ENCODE data around the gene CTBP2. TPM values are rescaled to one million over a fixed set of nuclear protein-coding genes. Genes with fewer than 3 reads are reported as not detected.

CTBP2 gene
- total and polyA plus RNA-seq, 11 donors: 10.1 to 45.5 (median 29.1) TPM

GRCh38 chr10:125087191-125087896 lies 73.0 kb downstream of the CTBP2 start:
- Histone ChIP-seq H3K27ac (no peak overlapping the region), H3K27me3 (no peaks in the 10 kb centered on the region), H3K4me3 (no peak overlapping the region), H3K4me1 (peaks cover 3 to 72% (median 48%) of the 10 kb centered on the region in 12 donors), H3K36me3 (peaks cover 0 to 20% (median 10%) of the 10 kb centered on the region in 9 donors), H3K9me3 (no peaks in the 10 kb centered on the region)
- intact Hi-C loops (cut with DNase I): loop anchor here in 1 of 10 donors (10.0 kb wide), 1 partner anchor 47 kb away; no protein-coding TSS in a partner anchor
- no peak for DNase-seq
- TF ChIP-seq POLR2A (IDR thresholded peaks at IDR 0.05): no peak
- no peak for TF ChIP-seq CTCF (IDR thresholded peaks at IDR 0.05)
- WGBS, 4 donors: 93 to 96% (median 94%) methylated on average over 14 of the region's 14 CpGs
- no peak for ATAC-seq

- TF ChIP-seq CTCF (IDR thresholded peaks at IDR 0.05): no peak
- TF ChIP-seq POLR2A (IDR thresholded peaks at IDR 0.05): no peak
- Histone ChIP-seq H3K27ac (no peak overlapping the region), H3K4me3 (no peak overlapping the region), H3K27me3 (no peaks in the 10 kb centered on the region), H3K4me1 (peaks cover 3 to 72% (median 50%) of the 10 kb centered on the region in 12 donors), H3K9me3 (no peaks in the 10 kb centered on the region), H3K36me3 (peaks cover 0 to 20% (median 10%) of the 10 kb centered on the region in 9 donors)
- DNase-seq (no peak), ATAC-seq (no peak)
- intact Hi-C loops (cut with DNase I): loop anchor here in 1 of 10 donors (10.0 kb wide), 1 partner anchor 48 kb away; no protein-coding TSS in a partner anchor
- WGBS, 4 donors: 87 to 93% (median 90%) methylated on average over 9 of the region's 9 CpGs
Measured at GRCh38 chr10:125086691-125087090, 73.7 kb downstream of the CTBP2 start.

GRCh38 chr10:125085258-125086054 lies 74.9 kb downstream of the CTBP2 start:
- Histone ChIP-seq H3K27ac (peak overlapping the region; percentile 62 to 92 (median 82)), H3K36me3 (peaks cover 0 to 23% (median 10%) of the 10 kb centered on the region in 9 donors), H3K4me1 (peaks cover 3 to 71% (median 48%) of the 10 kb centered on the region in 12 donors), H3K4me3 (peak overlapping the region in 6 of 12 donors; percentile 5 to 34 (median 16)), H3K27me3 (no peaks in the 10 kb centered on the region), H3K9me3 (no peaks in the 10 kb centered on the region)
- no peak for TF ChIP-seq POLR2A (IDR thresholded peaks at IDR 0.05)
- TF ChIP-seq CTCF (IDR thresholded peaks at IDR 0.05): no peak
- no peak for DNase-seq
- no peak for ATAC-seq
- 52 to 63% (median 56%) methylated on average over 17 of the region's 17 CpGs for WGBS, 4 donors
- intact Hi-C loops (cut with DNase I): loop anchor here in 1 of 10 donors (10.0 kb wide), 1 partner anchor 49 kb away; no protein-coding TSS in a partner anchor
